NCI-H345 treated with DMSO at 0.1 percent for 48 hours (cell line): ENCODE data around the gene OR2A14.
"Not testable (repeated sequence)": the region's sequence is repeated elsewhere in the genome, so short reads cannot be mapped to it uniquely, and the experiment has no call there.

Source experiments
- DNase-seq: peaks from one replicate; lab custom pipeline; 2025; ENCODE audit not compliant: unreplicated experiment; lab: John Stamatoyannopoulos, UW

Gene OR2A14, protein sequence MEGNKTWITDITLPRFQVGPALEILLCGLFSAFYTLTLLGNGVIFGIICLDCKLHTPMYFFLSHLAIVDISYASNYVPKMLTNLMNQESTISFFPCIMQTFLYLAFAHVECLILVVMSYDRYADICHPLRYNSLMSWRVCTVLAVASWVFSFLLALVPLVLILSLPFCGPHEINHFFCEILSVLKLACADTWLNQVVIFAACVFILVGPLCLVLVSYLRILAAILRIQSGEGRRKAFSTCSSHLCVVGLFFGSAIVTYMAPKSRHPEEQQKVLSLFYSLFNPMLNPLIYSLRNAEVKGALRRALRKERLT

DNA sequence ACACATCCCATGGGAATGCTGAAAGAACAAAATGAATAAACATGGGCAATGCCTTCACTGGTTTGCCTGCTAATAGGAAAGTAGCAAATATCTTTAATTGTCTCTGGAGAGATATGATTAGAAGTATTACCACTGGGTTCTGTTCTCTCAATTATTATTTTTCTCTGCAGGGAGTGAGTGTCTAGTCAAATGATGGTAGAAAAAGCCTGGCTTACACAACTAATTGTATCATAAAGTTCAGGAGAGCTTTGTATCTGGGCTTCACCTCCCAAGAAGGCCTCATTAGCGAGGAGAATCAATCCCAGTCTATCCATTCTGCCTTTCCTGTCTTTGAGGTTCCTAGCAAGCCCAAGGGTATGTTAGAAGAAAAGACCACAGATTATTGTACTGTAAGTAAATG lies at the start of gene OR2A14:
Gene OR2A14, plus strand, starts transcription at position 301 of the 400 bp plus-strand sequence. CDS start 5,937 bp downstream, outside the sequence.
- DNase-seq = no peak

DNA sequence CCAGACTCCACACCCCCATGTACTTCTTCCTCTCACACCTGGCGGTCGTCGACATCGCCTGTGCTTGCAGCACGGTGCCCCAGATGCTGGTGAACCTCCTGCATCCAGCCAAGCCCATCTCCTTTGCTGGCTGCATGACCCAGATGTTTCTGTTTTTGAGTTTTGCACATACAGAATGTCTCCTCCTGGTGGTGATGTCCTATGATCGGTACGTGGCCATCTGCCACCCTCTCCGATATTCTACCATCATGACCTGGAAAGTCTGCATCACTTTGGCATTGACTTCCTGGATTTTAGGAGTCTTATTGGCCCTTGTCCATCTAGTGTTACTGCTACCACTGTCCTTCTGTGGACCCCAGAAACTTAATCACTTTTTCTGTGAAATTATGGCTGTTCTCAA lies 48.6 kb upstream of the OR2A14 start:
- DNase-seq = no peak

DNA sequence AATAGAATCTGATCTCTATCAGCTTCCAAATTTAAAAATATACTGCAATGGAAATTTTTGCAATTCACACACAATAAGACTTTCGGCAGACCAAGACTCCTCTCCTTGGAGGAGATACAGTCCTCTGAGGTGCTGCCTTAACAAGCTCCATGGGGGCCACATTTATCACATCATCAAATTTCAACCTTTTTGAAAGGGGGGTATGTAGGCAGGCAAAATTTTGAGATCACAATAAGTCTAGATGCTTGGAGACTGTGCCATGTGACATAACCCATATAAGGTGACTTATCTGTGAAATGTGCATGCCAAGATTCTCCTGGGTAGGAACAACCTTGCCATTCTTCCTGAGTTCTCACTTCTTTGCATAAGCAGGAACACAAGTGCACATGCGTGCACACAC lies 37.0 kb upstream of the OR2A14 start, which contains the start of gene OR2A12:
Gene OR2A12, plus strand, starts transcription at position 301 of the 400 bp plus-strand sequence. CDS start 8,830 bp downstream, outside the sequence.
- no peak for DNase-seq

DNA sequence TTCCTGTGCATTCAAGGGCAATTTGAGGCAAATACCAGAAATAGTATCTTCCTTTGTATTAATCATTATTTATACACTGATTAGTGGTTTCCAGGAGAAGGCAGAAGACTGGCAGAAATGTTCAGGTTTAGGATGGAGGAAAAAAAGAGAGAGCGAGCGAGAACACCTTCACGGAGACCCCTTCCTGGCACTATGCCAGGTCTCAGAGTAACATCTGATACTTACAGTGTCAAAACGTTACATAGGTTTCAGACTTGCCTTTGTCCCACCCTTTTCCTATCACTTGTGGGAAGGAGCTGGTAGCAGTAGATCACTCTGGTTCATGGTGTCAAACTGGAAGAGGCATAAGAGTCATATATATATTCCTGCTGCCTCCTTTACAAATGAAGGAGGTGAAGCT lies 36.2 kb upstream of the OR2A14 start:
- no peak for DNase-seq

DNA sequence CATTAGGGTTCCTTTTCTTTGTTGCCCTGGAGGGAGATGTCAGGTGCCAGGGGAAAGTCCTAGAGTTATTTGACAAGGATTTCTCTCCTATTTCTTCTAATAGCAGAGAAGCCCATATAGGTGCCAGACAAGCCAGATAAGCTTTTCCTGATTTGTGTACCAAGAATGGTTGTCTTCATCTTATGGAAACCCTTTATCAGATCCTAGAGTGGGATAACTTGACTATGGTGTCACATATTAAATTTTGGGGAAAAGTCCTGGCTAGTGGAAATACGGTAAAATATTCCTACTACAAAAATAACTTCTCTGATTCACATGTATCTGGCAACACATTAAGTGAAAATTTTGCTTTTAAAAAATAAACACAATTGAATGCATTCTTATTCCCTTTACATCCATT lies 35.7 kb upstream of the OR2A14 start:
- DNase-seq = no peak

DNA sequence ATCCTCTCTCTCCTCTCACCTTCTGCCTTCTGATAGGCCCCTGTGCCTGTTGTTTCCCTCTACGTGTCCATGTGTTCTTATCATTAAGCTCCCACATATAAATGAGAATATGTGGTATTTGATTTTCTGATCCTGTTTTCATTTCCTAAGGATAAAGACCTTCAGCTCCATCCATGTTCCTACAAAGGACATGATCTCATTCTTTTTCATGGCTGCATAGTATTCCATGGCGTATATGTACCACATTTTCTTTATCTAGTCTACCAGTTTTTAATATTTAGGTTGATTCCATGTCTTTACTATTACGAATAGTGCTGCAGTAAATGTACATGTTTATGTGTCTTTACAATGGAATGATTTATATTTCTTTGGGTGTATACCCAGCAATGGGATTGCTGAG lies 32.3 kb upstream of the OR2A14 start:
- no peak for DNase-seq

DNA sequence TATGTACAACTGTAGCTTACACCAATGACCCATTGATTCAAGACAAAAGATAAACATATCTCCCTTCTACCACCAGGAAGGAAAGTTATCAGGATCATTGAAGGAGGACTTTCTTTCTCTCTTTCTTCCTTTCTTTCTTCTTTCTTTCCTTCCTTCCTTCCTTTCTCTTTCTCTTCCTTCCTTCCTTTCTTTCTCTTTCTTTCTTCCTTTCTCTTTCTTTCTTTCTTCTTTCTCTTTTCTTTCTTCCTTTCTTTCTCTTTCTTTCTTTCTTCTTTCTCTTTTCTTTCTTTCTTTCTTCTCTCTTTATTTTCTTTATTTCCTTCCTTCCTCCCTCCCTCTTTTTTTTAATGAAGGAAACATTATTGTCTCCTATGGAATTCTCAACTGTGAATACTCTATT lies 24.2 kb upstream of the OR2A14 start:
- no peak for DNase-seq

DNA sequence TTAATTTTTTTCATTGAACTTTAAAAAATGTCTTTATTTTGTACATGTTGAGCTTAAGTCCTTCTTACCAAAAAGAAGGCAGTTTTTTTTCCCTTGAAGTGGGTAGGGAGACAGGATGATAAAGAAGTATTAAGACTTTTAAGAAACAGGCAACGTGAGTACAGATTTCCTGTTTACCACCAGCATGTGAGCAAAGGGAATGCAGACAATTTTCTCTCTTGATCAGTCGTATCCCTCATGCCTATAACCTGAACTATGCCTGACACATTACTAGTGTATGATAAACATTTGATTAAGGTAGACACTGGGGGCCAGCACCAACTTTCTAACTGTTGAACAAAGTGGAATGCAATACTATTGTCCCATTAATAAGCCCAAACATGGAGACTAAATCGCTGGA lies 22.4 kb upstream of the OR2A14 start:
- no peak for DNase-seq

DNA sequence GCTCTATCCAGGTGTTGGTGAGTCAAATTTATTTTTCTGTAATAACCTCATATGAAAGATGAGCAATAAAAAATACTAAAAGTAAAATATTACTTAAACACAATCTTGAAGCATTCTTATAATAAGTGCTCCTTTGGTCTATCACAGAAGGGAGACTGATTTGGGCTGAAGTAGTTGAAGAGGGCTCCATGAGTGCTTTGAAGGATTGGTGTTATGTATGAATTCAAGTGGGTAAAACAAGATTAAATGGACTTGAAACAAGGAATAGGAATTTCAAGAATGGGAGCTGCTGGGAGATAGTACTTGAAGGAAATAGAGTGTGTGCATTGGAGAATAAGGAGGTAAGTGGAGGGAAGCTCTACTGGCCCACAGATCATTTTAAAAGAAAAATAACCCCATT lies 20.9 kb upstream of the OR2A14 start:
- DNase-seq = no peak

DNA sequence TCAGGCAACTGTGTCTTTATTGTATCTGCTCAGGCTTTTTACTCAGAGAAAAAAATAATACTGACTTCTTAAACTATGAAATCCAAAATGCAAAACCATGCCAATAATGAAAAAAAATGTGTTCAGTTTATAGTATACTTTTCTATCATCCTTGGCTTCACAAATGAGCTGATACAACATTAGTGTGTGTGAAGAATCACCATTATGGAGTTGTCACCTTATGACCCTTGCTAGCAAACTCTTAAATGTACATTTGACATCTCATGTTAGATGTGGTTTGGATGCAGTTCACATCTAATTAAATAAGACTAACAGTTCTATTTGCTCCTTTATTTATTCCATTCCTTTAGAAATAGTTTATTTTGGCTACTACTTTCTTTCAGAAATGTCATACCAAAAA lies 17.8 kb upstream of the OR2A14 start:
- no peak for DNase-seq

DNA sequence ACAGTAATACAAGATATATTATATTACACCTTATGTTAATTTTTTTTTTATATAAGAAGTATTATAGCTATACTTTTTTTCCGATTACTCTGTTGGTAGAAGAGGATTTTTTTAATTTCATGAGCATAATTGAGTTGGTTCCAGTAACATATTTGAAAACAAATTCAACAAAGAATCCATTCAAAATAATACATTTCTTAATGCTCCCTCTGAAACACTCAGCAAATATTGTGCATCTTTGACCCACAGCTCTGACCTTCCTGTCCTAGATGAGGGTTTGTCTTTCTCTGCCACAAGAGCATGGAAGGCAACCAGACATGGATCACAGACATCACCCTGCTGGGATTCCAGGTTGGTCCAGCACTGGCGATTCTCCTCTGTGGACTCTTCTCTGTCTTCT lies 13.7 kb upstream of the OR2A14 start, which contains the start of gene OR2A2:
Gene OR2A2, plus strand, starts transcription at position 301 of the 400 bp plus-strand sequence. Its CDS starts 0 bp downstream, at position 301.
- DNase-seq = no peak

DNA sequence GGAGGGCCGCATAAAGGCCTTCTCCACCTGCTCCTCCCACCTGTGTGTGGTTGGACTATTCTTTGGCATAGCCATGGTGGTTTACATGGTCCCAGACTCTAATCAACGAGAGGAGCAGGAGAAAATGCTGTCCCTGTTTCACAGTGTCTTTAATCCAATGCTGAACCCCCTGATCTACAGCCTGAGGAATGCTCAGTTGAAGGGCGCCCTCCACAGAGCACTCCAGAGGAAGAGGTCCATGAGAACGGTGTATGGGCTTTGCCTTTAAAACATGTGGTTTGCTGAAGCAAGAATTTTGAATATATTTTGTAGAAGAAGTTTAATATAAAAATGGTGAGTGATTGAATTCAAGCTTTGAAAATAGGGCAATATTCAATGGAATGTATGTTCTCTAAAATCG lies 12.7 kb upstream of the OR2A14 start:
- no peak for DNase-seq

DNA sequence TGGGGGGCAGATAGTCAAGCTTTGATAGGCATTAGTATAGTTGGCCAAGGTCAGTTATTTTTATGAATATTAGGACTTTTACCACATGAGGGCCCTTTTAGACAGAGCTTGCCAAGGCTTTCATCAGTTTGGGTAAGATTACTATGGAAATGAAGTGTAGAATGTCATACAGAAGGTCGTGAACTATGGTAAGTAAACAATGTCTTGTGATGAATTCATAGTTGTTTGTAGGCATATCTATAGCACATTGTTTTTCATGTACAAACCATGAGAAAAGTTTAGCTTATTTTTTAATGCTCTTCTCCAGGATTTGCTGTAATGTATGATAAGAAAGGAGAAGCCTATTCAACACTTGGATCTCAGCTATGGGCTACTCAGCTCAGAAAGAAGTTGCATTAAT lies 9.3 kb upstream of the OR2A14 start:
- no peak for DNase-seq

DNA sequence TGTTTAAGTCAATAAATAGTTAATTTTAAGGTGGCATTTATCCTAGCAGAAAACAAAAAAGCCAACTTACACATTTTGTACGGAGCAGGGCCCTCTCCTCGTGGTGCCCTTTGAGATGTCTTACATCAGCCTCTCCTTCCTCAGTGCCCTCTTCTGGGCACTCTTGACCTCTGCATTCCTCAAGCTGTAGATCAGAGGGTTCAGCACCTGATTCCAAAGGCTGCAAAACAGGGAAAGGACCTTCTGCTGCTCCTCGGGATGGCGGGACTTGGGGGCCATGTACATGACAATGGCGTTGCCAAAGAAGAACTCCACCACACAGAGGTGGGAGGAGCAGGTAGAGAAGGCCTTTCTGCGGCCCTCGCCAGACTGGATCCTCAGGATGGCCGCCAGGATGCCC lies 4.6 kb upstream of the OR2A14 start:
- no peak for DNase-seq

DNA sequence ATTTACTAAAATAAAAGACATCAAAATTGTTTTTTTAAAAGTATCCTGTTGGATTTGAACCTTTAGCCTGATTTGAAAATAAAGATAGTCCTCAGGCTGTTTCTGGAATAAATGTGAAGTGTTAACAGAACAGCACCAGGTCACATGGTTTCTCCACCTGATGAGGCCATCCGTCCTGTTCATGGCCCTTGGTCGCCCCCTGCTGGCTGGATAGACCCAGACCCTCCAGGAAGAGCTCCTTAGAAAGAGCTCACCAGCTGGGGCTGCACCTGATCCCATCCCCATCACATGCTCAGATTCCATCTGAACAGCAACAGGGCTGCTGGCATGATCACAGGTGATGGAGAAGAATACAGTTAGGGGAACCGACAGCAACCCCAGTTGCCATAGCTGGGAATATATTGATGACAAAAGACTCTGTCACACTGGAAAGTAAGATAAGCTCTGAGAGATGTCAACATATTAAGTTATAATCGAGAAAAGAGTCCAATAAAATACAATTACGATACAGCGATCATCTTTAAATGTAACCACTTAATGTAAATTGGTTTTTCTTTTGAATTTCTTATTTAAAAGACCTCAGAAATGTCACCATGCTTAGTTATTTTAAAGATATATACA lies 4.8 kb downstream of the OR2A14 start:
- DNase-seq = peak; percentile 86

DNA sequence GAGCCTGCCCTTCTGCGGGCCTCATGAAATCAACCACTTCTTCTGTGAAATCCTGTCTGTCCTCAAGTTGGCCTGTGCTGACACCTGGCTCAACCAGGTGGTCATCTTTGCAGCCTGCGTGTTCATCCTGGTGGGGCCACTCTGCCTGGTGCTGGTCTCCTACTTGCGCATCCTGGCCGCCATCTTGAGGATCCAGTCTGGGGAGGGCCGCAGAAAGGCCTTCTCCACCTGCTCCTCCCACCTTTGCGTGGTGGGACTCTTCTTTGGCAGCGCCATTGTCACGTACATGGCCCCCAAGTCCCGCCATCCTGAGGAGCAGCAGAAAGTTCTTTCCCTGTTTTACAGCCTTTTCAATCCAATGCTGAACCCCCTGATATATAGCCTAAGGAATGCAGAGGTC lies 6.6 kb downstream of the OR2A14 start:
- DNase-seq = not testable (repeated sequence)

DNA sequence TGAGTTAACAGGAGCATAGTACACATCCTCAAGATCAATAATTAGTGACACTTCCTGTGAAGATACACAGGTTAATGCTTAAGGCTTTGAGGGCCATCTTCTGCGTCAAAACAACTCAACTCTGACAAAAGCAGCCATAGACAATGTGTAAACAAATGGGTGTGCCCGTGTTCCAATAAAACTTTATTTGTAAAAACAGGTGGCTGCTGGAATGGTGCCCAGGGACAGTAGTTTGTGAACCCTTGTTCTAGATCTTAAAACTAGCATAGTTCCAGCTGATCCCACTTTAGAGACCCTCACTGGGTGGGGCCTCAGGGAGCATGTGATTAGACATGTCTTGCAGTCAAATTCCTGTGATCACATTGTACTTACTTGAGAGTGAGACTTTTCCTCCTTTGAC lies 7.8 kb downstream of the OR2A14 start:
- no peak for DNase-seq

DNA sequence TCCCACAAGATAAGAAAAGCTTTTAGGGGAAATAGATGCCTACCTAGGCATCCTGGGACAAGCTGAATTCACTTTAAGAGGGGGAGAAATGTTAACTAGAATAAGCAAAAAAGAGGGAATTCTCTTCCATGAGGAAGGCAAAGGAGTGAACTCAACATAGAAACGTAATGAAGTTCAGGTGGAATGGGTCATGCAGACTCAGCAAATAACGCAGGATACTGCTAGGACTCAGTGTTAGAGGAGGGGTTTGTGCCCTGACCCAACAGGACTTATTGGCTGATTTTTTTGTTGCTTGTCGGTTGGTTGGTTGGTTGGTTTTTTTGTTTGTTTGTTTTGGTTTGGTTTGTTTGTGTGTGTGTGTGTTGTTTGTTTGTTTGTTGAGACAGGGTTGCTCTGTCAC lies 9.3 kb downstream of the OR2A14 start:
- no peak for DNase-seq

DNA sequence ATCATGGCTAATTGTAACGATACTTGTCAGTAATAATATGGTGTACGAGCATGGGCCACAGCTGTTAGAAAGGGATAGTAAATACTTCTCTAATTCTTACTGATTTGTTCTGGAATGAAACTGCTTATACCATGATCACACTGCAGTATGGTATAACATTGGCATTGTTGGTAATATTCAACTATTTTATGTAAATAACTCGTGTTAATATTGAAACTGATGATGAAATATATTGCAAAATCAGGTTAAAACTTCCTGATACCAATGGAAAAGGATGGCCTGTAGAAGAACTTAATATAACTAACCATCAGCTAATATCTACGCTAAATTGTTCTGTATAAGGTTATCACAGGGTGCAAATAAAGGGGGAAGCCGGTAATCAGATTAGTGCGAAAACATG lies 10.3 kb downstream of the OR2A14 start:
- DNase-seq = no peak

DNA sequence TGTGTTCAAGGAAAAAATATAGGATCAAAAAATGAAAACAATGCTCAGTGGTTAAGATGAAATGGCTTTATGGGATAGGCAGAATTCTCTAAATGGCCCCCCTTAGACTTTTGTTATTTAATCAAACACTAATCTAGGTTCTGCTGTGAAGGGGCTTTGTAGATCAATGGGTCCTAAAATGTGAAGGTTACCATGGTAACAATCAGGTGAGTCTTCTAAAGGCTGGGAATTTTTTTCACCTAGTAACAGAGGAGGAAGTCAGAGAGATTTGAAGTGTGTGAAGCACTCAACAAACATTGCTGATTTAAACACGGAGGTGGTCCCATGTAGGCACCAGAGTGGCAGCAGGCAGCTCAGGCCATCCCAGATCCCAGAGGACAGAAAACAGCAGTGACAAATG lies 11.1 kb downstream of the OR2A14 start:
- no peak for DNase-seq

DNA sequence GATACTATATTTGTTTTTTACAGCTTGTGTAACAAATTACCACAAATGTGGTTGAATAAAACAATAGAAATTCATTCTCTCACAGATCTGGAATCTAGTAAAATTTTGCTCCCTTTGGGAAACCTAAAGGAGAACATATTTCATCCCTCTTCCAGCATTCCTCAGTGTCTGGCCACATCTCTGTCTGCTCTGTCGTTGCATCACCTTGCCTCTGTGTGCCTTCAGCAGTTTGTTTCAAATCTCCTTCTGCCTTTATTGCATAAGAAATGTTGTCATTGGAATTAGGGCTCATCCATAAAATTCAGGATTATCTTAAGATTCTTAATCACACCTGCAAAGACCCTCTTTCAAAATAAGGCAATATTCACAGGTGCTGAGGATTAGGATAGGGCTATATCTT lies 14.5 kb downstream of the OR2A14 start:
- no peak for DNase-seq

DNA sequence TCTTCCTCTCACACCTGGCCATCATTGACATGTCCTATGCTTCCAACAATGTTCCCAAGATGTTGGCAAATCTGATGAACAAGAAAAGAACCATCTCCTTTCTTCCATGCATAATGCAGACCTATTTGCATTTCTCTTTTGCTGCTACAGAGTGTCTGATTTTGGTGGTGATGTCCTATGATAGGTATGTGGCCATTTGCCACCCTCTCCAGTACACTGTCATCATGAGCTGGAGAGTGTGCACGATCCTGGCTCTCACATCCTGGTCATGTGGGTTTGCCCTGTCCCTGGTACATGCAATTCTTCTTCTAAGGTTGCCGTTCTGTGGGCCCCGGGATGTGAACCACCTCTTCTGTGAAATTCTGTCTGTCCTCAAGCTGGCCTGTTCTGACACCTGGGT lies 19.2 kb downstream of the OR2A14 start:
- DNase-seq = no peak

DNA sequence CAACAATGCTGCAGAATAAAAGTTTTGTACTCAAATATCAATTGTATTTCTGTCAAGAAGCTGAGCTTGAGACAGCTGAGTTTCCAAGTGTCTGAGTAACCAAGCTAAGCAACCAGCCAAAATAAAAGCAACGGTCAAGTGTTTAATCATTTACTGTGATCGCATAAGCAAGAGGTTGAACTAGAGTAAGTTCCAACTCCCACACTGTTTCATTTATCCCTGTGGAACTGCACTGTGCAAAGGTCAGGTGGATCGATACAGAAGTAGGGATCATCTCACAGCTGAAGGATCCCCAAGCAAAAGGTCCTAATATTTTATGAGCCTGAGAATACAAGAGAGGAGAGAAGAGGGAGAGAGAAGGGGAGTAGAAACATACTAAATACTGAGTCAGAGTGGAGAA lies 21.4 kb downstream of the OR2A14 start:
- no peak for DNase-seq
